ENCODE measurements around the gene ADAM12.

DNA sequence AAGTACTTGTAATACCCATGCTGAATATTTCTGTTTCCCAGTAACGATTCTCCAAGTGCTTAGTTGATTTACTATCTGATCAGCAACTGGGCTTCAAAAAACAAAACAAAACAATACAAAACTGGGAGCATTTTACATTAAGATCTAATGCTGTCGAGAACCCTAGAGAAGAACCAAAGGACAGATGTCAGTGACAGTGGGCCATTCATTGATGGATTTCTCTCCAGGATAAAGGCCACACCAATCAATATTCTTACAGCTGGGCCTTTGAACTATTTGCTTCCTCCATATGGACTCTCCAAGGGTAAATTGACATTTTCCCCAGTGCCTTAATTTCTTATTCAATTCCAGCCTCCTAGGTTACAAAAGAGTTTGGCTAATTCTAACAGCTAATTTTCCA lies 217.5 kb downstream of the ADAM12 start:
- TF ChIP-seq, protein P1, sequence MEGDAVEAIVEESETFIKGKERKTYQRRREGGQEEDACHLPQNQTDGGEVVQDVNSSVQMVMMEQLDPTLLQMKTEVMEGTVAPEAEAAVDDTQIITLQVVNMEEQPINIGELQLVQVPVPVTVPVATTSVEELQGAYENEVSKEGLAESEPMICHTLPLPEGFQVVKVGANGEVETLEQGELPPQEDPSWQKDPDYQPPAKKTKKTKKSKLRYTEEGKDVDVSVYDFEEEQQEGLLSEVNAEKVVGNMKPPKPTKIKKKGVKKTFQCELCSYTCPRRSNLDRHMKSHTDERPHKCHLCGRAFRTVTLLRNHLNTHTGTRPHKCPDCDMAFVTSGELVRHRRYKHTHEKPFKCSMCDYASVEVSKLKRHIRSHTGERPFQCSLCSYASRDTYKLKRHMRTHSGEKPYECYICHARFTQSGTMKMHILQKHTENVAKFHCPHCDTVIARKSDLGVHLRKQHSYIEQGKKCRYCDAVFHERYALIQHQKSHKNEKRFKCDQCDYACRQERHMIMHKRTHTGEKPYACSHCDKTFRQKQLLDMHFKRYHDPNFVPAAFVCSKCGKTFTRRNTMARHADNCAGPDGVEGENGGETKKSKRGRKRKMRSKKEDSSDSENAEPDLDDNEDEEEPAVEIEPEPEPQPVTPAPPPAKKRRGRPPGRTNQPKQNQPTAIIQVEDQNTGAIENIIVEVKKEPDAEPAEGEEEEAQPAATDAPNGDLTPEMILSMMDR (IDR thresholded peaks at IDR 0.05): no peak
- TF ChIP-seq EP300 (IDR thresholded peaks at IDR 0.05): no peak

Measured in suprapubic skin (tissue), 3 donors.